Esophagus (tissue), 2 donors: ENCODE results near the gene CLDN10. TPM values are rescaled to one million over a fixed set of nuclear protein-coding genes. Genes with fewer than 3 reads are reported as not detected.

Source experiments
- H3K27ac ChIP-seq, 2 donors: one replicate each; pipeline ENCODE4 v1.5.1; 2013; ENCODE audit warnings: low read depth in 2 of 2, mild to moderate bottlenecking in 2 of 2, inconsistent platforms in 1 of 2, low read length in 1 of 2, moderate library complexity in 1 of 2
- H3K27me3 ChIP-seq, 2 donors: one replicate each; pipeline ENCODE4 v1.6.1; 2013; ENCODE audit warnings: low read length in 2 of 2, control low read depth in 1 of 2, mild to moderate bottlenecking in 1 of 2; ENCODE audit not compliant: insufficient read depth in 2 of 2, control insufficient read depth in 1 of 2
- H3K36me3 ChIP-seq, 2 donors: one replicate each; pipeline ENCODE4 v1.6.1; 2013; ENCODE audit warnings: low read length in 1 of 2; ENCODE audit not compliant: control insufficient read depth in 2 of 2, insufficient read depth in 2 of 2
- H3K4me1 ChIP-seq, 2 donors: one replicate each; pipeline ENCODE4 v1.6.1; 2013; ENCODE audit warnings: low read length in 1 of 2; ENCODE audit not compliant: control insufficient read depth in 2 of 2, insufficient read depth in 2 of 2
- H3K4me3 ChIP-seq, 2 donors: one replicate each; pipeline ENCODE4 v1.5.1; 2013; ENCODE audit warnings: low read length in 2 of 2, mild to moderate bottlenecking in 2 of 2, low read depth in 1 of 2, moderate library complexity in 1 of 2
- H3K9me3 ChIP-seq, 2 donors: one replicate each; pipeline ENCODE4 v1.6.1; 2013; ENCODE audit warnings: mild to moderate bottlenecking in 2 of 2, low read depth in 1 of 2, low read length in 1 of 2, moderate library complexity in 1 of 2; ENCODE audit not compliant: control insufficient read depth in 2 of 2, insufficient read depth in 1 of 2
- WGBS, 2 donors: extraction: QIAGEN DNeasy Blood & Tissue Kit; methylation state at CpG; one replicate each; pipeline ENCODE4 v1.1.7; 2013; 5-methylcytosine and 5-hydroxymethylcytosine counted together
- polyA plus RNA-seq, 2 donors: library from polyadenylated mRNA; stranded (reverse); fragments of 200-250 nt; gene quantifications; one replicate each; pipeline ENCODE4 v1.2.3, GENCODE V29; 2013
- donor health status: healthy with polysubstance abuse.
- donor health status: Bipolar disorder and iron deficiency.

CLDN10 gene
- polyA plus RNA-seq, 2 donors = 2.5 to 3.9 TPM

GRCh38 chr13:95626768-95627167 is 74.2 kb downstream of the CLDN10 start:
- Histone ChIP-seq H3K4me1 (no peaks in the 10 kb centered on the region), H3K4me3 (no peak overlapping the region), H3K9me3 (no peaks in the 10 kb centered on the region), H3K36me3 (no peaks in the 10 kb centered on the region), H3K27me3 (no peaks in the 10 kb centered on the region), H3K27ac (no peak overlapping the region)

DNA sequence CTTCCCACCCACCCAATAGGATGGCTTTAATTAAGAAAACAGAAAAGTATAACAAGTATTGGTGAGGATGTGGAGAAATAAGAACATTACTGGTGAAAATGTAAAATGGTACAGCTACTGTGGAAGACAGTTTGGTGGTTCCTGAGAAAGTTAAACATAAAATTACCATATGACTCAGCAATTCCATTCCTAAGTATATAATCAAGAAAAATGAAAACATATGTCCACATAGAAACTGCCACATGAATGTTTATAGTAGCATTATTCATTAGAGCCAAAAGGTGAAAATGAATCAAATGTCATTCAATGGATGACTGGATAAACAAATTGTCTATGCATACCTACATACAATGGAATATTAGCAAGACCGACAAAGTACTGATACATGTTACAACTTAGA is 75.1 kb downstream of the CLDN10 start:
- no peaks in the 10 kb centered on the region for H3K36me3 ChIP-seq

DNA sequence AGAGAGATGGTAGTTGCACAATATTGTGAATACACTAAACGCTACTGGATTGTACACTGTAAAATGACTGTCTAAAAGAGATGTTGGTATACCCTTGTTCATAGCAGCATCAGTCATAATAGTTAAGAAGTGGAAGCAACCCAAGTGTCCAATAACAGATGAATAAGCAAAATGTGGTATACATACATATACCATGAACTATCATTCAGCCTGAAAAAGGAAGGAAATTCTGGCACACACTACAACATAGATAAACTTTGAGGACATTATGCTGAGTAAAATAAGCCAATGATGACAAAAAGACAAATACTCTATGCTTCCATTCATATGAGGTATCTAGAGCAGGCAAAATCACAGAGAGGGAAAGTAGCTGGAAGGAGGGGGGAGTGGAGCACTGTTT is 76.0 kb downstream of the CLDN10 start:
- H3K9me3 ChIP-seq = no peaks in the 10 kb centered on the region
- no peak overlapping the region for H3K4me3 ChIP-seq
- H3K27me3 ChIP-seq = no peaks in the 10 kb centered on the region
- WGBS, 2 donors = 93 to 99% methylated on average over 1 of the region's 1 CpG
- no peaks in the 10 kb centered on the region for H3K36me3 ChIP-seq
- no peak overlapping the region for H3K27ac ChIP-seq
- H3K4me1 ChIP-seq = no peaks in the 10 kb centered on the region

More for the DNA sequence above, 75.1 kb downstream of the CLDN10 start:
- no peak overlapping the region for H3K4me3 ChIP-seq
- WGBS, 2 donors = 92 to 95% methylated on average over 1 of the region's 1 CpG
- no peaks in the 10 kb centered on the region for H3K4me1 ChIP-seq
- H3K27me3 ChIP-seq = no peaks in the 10 kb centered on the region
- H3K9me3 ChIP-seq = no peaks in the 10 kb centered on the region
- no peak overlapping the region for H3K27ac ChIP-seq

DNA sequence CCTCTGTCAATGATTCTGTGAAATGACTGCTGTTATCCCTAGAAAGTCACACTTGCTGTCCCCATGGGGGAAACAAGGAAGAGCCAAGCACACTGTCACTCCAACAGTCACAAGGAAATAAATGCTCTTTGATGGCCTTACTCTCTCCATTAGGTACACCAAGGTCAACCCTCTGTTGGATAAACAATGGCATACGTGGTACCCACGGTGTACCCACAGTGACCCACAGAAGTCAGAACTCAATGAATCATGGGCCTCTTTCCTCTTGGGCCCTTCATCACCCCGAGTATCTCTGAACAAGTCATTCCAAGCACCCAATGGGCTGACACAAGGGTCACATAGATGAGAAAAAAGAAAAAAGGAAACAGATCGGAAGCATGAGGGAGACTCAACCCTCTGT is 76.6 kb downstream of the CLDN10 start:
- no peaks in the 10 kb centered on the region for H3K9me3 ChIP-seq
- no peak overlapping the region for H3K27ac ChIP-seq
- 81 to 92% methylated on average over 4 of the region's 4 CpGs for whole genome bisulfite sequencing, 2 donors
- H3K4me1 ChIP-seq = no peaks in the 10 kb centered on the region
- H3K4me3 ChIP-seq = no peak overlapping the region
- no peaks in the 10 kb centered on the region for H3K27me3 ChIP-seq
- H3K36me3 ChIP-seq = no peaks in the 10 kb centered on the region

Other genes with a start within 250 kb of the CLDN10 start
- 1 to 10 TPM; 2.1 to 3.0 TPM for gene DZIP1, start 92.0 kb downstream of the CLDN10 start, polyA plus RNA-seq
- 1 to 10 TPM; 7.0 to 8.9 TPM for gene DNAJC3, start 124.4 kb downstream of the CLDN10 start, polyA plus RNA-seq